H1 (cell line): ENCODE data around the gene SIK3. TPM values are rescaled to one million over a fixed set of nuclear protein-coding genes. Genes with fewer than 3 reads are reported as not detected.
"Not testable (repeated sequence)": the region's sequence is repeated elsewhere in the genome, so short reads cannot be mapped to it uniquely, and the experiment has no call there.

ENCODE experiments used
- CTCF ChIA-PET: fragments of 300-600 bp; sonication (Branson Sonifier 250); formaldehyde crosslinking; loops from one replicate; lab custom pipeline; 2021; ENCODE audit not compliant: partially characterized antibody; lab: Charles Lee
- POLR2A ChIA-PET: fragments of 300-600 bp; sonication (Branson Sonifier 250); formaldehyde crosslinking; loops from one replicate; lab custom pipeline; 2021; ENCODE audit warnings: inconsistent platforms; ENCODE audit not compliant: partially characterized antibody; lab: Charles Lee
- DNase-seq, 2 experiments: peaks; one replicate each; pipeline versions ENCODE4 v3.0.0 to v3.0.0-alpha.2; 2010 to 2022; ENCODE audit warnings: low spot score in 2 of 2, low read depth in 1 of 2, mixed read lengths in 1 of 2
- FAIRE-seq: peaks from 2 replicates; lab custom pipeline; 2011; peaks lifted over from hg19 to GRCh38; lab: Jason Lieb, UNC
- H2AFZ ChIP-seq: 2 replicates; pipeline ENCODE4 v1.8.1; 2012; ENCODE audit warnings: low read length, inconsistent platforms
- H2AK5ac ChIP-seq: 2 replicates; pipeline ENCODE4 v1.6.1; 2013; ENCODE audit warnings: low read depth, low read length
- H2BK120ac ChIP-seq: replicated peaks from 2 replicates; pipeline ENCODE3; 2013; ENCODE audit warnings: low read depth, low read length, inconsistent platforms
- H2BK12ac ChIP-seq: 2 replicates; pipeline ENCODE4 v1.6.1; 2013; ENCODE audit warnings: low read depth, low read length
- H2BK15ac ChIP-seq: 2 replicates; pipeline ENCODE4 v1.6.1; 2013; ENCODE audit warnings: low read length
- H2BK20ac ChIP-seq: 2 replicates; pipeline ENCODE4 v1.6.1; 2013; ENCODE audit warnings: low read length
- H2BK5ac ChIP-seq: 2 replicates; pipeline ENCODE4 v1.6.1; 2013; ENCODE audit warnings: low read depth, low read length
- H3K14ac ChIP-seq: 2 replicates; pipeline ENCODE4 v1.6.1; 2013; ENCODE audit warnings: inconsistent platforms; ENCODE audit not compliant: insufficient read length
- H3K18ac ChIP-seq: 2 replicates; pipeline ENCODE4 v1.6.1; 2013; ENCODE audit warnings: low read length; ENCODE audit errors: extremely low read depth
- H3K23ac ChIP-seq: 2 replicates; pipeline ENCODE4 v1.6.1; 2013; ENCODE audit warnings: inconsistent platforms; ENCODE audit not compliant: insufficient read length
- H3K23me2 ChIP-seq: 2 replicates; pipeline ENCODE4 v1.6.1; 2013; ENCODE audit warnings: low read depth, low read length
- H3K27ac ChIP-seq: 2 replicates; pipeline ENCODE4 v1.6.1; 2011; ENCODE audit warnings: low read depth, low read length, inconsistent platforms
- H3K27me3 ChIP-seq, 4 experiments: replicated peaks in 1 of 4; 1 replicate in 1 of 4; 2 replicates in 3 of 4; pipeline versions ENCODE4 v1.6.1 to v1.8.1; 2011 to 2013; ENCODE audit warnings: low read length in 3 of 4, mild to moderate bottlenecking in 3 of 4, inconsistent platforms in 2 of 4, mixed read lengths in 2 of 4, moderate library complexity in 1 of 4; ENCODE audit not compliant: control insufficient read depth in 3 of 4, insufficient read depth in 3 of 4; ENCODE audit errors: extremely low read depth in 1 of 4
- H3K36me3 ChIP-seq, 4 experiments: 2 replicates each; pipeline versions ENCODE4 v1.6.1 to v1.8.1; 2011 to 2013; ENCODE audit warnings: mild to moderate bottlenecking in 4 of 4, low read length in 3 of 4, moderate library complexity in 2 of 4, control low read depth in 1 of 4, inconsistent platforms in 1 of 4; ENCODE audit not compliant: insufficient read depth in 4 of 4, control insufficient read depth in 2 of 4
- H3K4ac ChIP-seq: replicated peaks from 2 replicates; pipeline ENCODE3; 2013; ENCODE audit warnings: low read length, low read depth, mixed read lengths, inconsistent platforms; ENCODE audit not compliant: insufficient read length
- H3K4me1 ChIP-seq, 4 experiments: replicated peaks in 1 of 4; 1 replicate in 1 of 4; 2 replicates in 3 of 4; pipeline versions ENCODE4 v1.6.1 to v1.8.1; 2011 to 2013; ENCODE audit warnings: low read length in 3 of 4, inconsistent platforms in 2 of 4, mixed read lengths in 1 of 4; ENCODE audit not compliant: insufficient read depth in 4 of 4, control insufficient read depth in 3 of 4
- H3K4me2 ChIP-seq, 2 experiments: 2 replicates each; pipeline versions ENCODE4 v1.6.1 to v1.8.1; 2011 to 2013; ENCODE audit warnings: low read depth in 2 of 2, low read length in 2 of 2, control low read depth in 1 of 2, inconsistent platforms in 1 of 2, mild to moderate bottlenecking in 1 of 2; ENCODE audit not compliant: insufficient read depth in 1 of 2
- H3K4me3 ChIP-seq, 4 experiments: fragments of 200-600, 300-600 bp in 1 of 4; sonication (generic), shearing (Covaris generic), sonication (Bioruptor Twin) in 1 of 4; 2 replicates each; pipeline versions ENCODE4 v1.5.1 to v1.8.1; 2011 to 2016; ENCODE audit warnings: low read length in 4 of 4, low read depth in 3 of 4, control low read depth in 2 of 4, inconsistent platforms in 2 of 4, mild to moderate bottlenecking in 2 of 4, mixed read lengths in 1 of 4, moderate library complexity in 1 of 4; ENCODE audit not compliant: insufficient read depth in 2 of 4; ENCODE audit errors: extremely low read depth in 1 of 4
- H3K56ac ChIP-seq: replicated peaks from 2 replicates; pipeline ENCODE3; 2013; ENCODE audit warnings: low read depth, mild to moderate bottlenecking, mixed read lengths, low read length, inconsistent platforms; ENCODE audit not compliant: insufficient read length
- H3K79me1 ChIP-seq: 2 replicates; pipeline ENCODE4 v1.6.1; 2013; ENCODE audit warnings: low read depth, low read length, control low read depth
- H3K79me2 ChIP-seq, 2 experiments: 2 replicates each; pipeline versions ENCODE4 v1.6.1 to v1.8.1; 2012 to 2013; ENCODE audit warnings: low read length in 2 of 2, mild to moderate bottlenecking in 2 of 2, inconsistent platforms in 1 of 2; ENCODE audit not compliant: insufficient read depth in 2 of 2, control insufficient read depth in 1 of 2
- H3K9ac ChIP-seq, 4 experiments: replicated peaks in 1 of 4; 1 replicate in 1 of 4; 2 replicates in 3 of 4; pipeline versions ENCODE4 v1.6.1 to v1.8.1; 2011 to 2013; ENCODE audit warnings: low read depth in 3 of 4, low read length in 3 of 4, control low read depth in 2 of 4, mild to moderate bottlenecking in 2 of 4, moderate library complexity in 2 of 4, inconsistent platforms in 1 of 4; ENCODE audit errors: extremely low read depth in 1 of 4
- H3K9me3 ChIP-seq, 2 experiments: 2 replicates each; pipeline versions ENCODE4 v1.6.1 to v1.8.1; 2012 to 2013; ENCODE audit warnings: mild to moderate bottlenecking in 2 of 2, moderate library complexity in 2 of 2, control low read depth in 1 of 2, inconsistent platforms in 1 of 2, low read depth in 1 of 2, low read length in 1 of 2, mixed read lengths in 1 of 2; ENCODE audit not compliant: insufficient read depth in 2 of 2
- H4K20me1 ChIP-seq, 2 experiments: replicated peaks in 1 of 2; 2 replicates each; pipeline versions ENCODE3 to v1.8.1; 2011 to 2013; ENCODE audit warnings: inconsistent platforms in 2 of 2, low read length in 2 of 2, mild to moderate bottlenecking in 1 of 2; ENCODE audit not compliant: insufficient read depth in 2 of 2, control insufficient read depth in 1 of 2
- H4K5ac ChIP-seq: 2 replicates; pipeline ENCODE4 v1.6.1; 2013; ENCODE audit warnings: low read length, low read depth, mixed read lengths, inconsistent platforms; ENCODE audit not compliant: insufficient read length
- H4K8ac ChIP-seq: 2 replicates; pipeline ENCODE4 v1.8.0; 2013; ENCODE audit warnings: mild to moderate bottlenecking, moderate library complexity, low read length, inconsistent platforms; ENCODE audit not compliant: insufficient read depth; ENCODE audit errors: extremely low read depth
- H4K91ac ChIP-seq: replicated peaks from 2 replicates; pipeline ENCODE3; 2013; ENCODE audit warnings: low read length, mixed read lengths, inconsistent platforms; ENCODE audit not compliant: insufficient read length
- WGBS, 2 experiments: shearing (Covaris generic) in 1 of 2; methylation state at CpG; one replicate each; pipeline versions ENCODE4 v1.1.6 to v1.1.7; 2013 to 2015; ENCODE audit warnings: low lambda C conversion rate in 2 of 2, mixed read lengths in 2 of 2, inconsistent platforms in 1 of 2, low coverage in 1 of 2, missing lambda C conversion rate in 1 of 2; ENCODE audit not compliant: insufficient replicate concordance in 2 of 2, insufficient coverage in 1 of 2, insufficient read length in 1 of 2; ENCODE audit errors: extremely low coverage in 1 of 2, missing lambda C conversion rate in 1 of 2; 5-methylcytosine and 5-hydroxymethylcytosine counted together
- polyA plus RNA-seq, 7 experiments: library from polyadenylated mRNA; depleted of rRNA in 3 of 7; stranded (reverse) in 5 of 7; unstranded in 2 of 7; fragments of >200 nt in 5 of 7; fragments of 200-250 nt in 2 of 7; gene quantifications; 1 replicate in 5 of 7; 2 replicates in 1 of 7; 4 replicates in 1 of 7; pipeline versions ENCODE4 v1.2.1 to v1.2.3, GENCODE V29; 2011 to 2013; ENCODE audit warnings: missing spikeins in 2 of 7, mixed read lengths in 2 of 7
- total RNA-seq: library from RNA; stranded (reverse); fragmentation: NEBNext Ultra II Directional; extraction: Animal tissue kit (Norgen Biotek cat#: 25700); gene quantifications from 2 replicates; pipeline ENCODE4 v1.2.1, GENCODE V29; 2021

SIK3 gene
- total and polyA plus RNA-seq, 2 of the 8 experiments (the other 6 are each of a cell fraction or from before 2014, with no cell fraction given), result 19.9 to 32.1 TPM

DNA sequence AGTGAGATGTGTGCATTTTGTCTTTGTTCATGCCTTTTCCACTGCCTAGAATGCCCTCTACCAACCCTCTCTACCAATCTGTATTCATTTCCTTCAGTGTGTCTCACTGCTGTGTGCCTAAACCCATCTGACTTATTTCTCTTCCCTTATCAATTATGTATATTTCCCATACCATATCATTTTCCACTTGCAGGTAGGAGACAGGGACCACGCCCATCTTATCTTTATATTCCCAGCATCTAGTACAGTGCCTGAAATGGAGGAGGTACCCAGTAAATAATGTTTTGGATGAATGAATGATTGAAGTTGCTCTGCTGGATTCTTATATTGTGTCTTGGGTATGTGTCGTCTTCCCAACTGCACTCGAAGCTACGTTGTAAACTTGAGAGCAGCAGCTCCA, 36.8 kb upstream of the SIK3 start:
- H2BK5ac ChIP-seq, H2BK120ac ChIP-seq, H3K18ac ChIP-seq, H2BK15ac ChIP-seq, H3K9ac ChIP-seq, H3K23ac ChIP-seq, H2BK20ac ChIP-seq, H3K23me2 ChIP-seq, H3K4me3 ChIP-seq, H3K27me3 ChIP-seq, H3K27ac ChIP-seq, DNase-seq, H4K8ac ChIP-seq, H3K4me2 ChIP-seq, H3K4me1 ChIP-seq, H2AFZ ChIP-seq, H2AK5ac ChIP-seq, H2BK12ac ChIP-seq, FAIRE-seq, H3K79me2 ChIP-seq, H3K4ac ChIP-seq, H3K56ac ChIP-seq, H4K91ac ChIP-seq, H4K20me1 ChIP-seq, H3K36me3 ChIP-seq, H4K5ac ChIP-seq, H3K14ac ChIP-seq, H3K79me1 ChIP-seq, H3K9me3 ChIP-seq: not testable (repeated sequence)
- POLR2A ChIA-PET, result interaction anchor here (2.1 kb wide), 1 partner anchor 9 kb away, joined by 11 read pairs; the partner anchor contains the start of gene PAFAH1B2
- CTCF ChIA-PET, result interaction anchor here (0.6 kb wide), 1 partner anchor 279 kb away, joined by 4 read pairs; no protein-coding TSS in a partner anchor
- 67% methylated on average over 1 of the region's 4 CpGs; no CpG with 5 or more reads in 1 of the 2 experiments for whole genome bisulfite sequencing, 2 experiments
